Measurements from ENCODE around the gene TRIM2.
A peak's percentile ranks its signal among the peaks of the same experiment; 100 is the strongest.

Gene TRIM2

GRCh38 chr4:153344131-153345011 is 140.1 kb downstream of the TRIM2 start, which contains the start of gene MND1:
TSS of gene MND1 (plus strand) at chr4:153344688. CDS start at chr4:153344738, 50 bp downstream.
- peak; percentile 96 for DNase-seq

- DNase-seq = peak; percentile 68
Observed at GRCh38 chr4:153345012-153345981, 141.1 kb downstream of the TRIM2 start.

GRCh38 chr4:153346031-153346430 is 141.8 kb downstream of the TRIM2 start:
- no peak for DNase-seq

DNA sequence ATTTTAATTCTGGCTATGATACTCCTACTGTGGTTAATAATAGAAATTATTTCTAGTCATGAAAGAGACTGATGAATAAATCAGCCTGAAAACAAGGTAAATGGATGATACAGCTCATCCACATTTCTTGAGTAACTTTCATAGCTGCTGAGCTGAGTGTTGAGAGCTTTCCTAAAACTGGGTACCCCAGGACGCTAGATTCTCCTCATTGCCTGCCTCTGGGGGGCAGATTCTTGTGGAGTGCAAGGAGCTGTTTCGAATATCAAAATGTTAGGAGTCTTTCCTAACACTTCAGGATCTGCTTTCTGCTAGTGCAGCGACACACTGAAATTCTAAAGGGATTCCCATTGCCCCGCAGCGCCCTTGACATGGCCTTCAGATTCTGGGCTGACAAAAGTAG is 142.3 kb downstream of the TRIM2 start:
- DNase-seq = no peak

DNA sequence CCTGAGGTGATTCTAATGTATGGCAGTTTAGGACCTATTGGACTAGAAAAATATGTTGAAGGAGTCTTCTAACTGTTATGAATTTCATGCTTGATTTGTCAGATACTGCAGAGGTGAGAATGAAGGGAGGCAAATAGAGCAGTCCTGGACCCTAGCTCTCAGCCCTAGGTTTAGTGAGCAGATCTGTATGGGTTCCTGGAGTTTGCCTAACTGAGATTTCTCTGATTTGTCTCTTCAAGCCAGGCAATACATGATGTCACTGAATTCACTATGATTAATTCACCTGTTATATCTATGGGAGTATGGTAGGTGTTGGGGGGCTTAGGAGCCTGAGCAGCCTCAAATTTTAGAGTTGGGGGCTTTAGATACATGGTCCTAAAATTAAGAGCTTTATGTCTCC is 142.9 kb downstream of the TRIM2 start:
- DNase-seq = no peak

- DNase-seq = no peak
Observed at GRCh38 chr4:153348006-153348405, 143.8 kb downstream of the TRIM2 start.

- no peak for DNase-seq
Observed at GRCh38 chr4:153349206-153349805, 145.1 kb downstream of the TRIM2 start.

GRCh38 chr4:153362184-153362583 is 157.9 kb downstream of the TRIM2 start:
- DNase-seq = no peak

GRCh38 chr4:153364061-153364460 is 159.8 kb downstream of the TRIM2 start:
- no peak for DNase-seq

DNA sequence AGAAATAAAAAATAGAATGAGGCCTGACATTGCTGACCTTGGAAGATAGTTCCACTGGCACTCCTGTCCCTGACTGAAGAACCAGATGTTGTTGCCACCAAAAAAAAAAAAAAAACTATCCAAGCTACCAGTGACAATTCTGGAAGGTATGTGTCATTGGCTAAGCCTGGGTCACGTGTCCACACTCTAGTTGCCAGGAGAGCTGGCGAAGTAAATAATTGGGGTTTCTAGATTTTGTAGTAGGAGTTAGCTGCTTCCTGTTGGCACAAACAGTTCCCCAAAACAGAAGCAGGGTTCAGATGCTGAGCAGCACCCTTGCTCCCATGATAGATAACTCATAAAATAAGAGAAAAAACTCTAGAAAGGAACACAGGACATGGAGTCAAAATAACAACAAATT is 160.8 kb downstream of the TRIM2 start:
- no peak for DNase-seq

GRCh38 chr4:153366486-153366885 is 162.2 kb downstream of the TRIM2 start:
- no peak for DNase-seq

DNA sequence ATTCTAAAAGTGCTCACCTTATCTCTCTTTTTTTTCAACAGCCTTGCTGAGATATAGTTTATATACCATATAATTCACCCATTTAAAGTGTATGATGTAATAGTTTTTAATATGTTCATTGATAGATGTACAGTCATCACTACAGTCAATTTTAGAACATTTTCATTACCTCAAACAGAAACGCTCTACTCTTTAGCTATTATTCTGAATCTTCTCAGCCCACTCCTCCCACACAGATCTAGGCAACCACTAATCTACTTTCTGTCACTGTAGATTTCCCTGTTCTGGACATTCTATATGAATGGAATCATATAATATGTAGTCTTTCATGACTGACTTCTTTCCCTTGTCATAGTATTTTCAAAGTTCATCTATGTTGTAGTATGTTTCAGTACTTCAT is 162.8 kb downstream of the TRIM2 start:
- no peak for DNase-seq

GRCh38 chr4:153369021-153369420 is 164.8 kb downstream of the TRIM2 start:
- DNase-seq = no peak

- DNase-seq = peak; percentile 42
Observed at GRCh38 chr4:153371701-153372234, 167.5 kb downstream of the TRIM2 start.

DNA sequence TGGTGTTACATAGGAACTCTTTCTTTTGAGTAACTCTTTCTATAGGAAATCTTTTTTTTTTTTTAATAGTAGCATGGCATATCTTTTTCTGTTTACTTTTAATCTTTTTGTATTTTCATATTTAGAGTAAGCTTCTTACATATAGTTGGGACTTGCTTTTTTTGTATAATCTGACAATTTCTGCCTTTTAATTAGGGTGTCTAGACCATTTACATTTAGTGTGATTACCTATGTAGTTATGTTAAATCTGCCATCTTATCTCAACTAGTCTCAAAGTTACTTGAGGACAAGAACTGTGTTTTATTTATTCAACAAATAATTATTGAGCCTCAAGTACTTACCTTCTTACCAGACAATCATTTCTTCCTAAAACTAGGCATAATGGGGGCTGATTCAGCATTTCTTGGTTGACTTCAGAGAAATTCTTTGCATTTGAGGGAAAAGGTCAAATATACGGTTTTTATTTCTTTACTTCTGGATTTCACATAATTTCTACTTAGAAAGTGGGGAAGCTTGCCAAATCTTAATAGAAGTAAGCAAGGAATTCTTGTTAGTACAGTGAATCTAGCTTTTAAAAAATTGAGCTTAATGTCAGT is 168.8 kb downstream of the TRIM2 start:
- no peak for DNase-seq

GRCh38 chr4:153374442-153374841 is 170.2 kb downstream of the TRIM2 start:
- DNase-seq = no peak

- no peak for DNase-seq
Observed at GRCh38 chr4:153375303-153375702, 171.1 kb downstream of the TRIM2 start.

GRCh38 chr4:153383131-153383530 is 178.9 kb downstream of the TRIM2 start:
- no peak for DNase-seq

- DNase-seq = no peak
Observed at GRCh38 chr4:153384160-153384559, 179.9 kb downstream of the TRIM2 start.

GRCh38 chr4:153385784-153386183 is 181.5 kb downstream of the TRIM2 start:
- no peak for DNase-seq

GRCh38 chr4:153387981-153388380 is 183.7 kb downstream of the TRIM2 start:
- no peak for DNase-seq
